Measurements from ENCODE around the gene PTPRD.

The PTPRD gene

DNA sequence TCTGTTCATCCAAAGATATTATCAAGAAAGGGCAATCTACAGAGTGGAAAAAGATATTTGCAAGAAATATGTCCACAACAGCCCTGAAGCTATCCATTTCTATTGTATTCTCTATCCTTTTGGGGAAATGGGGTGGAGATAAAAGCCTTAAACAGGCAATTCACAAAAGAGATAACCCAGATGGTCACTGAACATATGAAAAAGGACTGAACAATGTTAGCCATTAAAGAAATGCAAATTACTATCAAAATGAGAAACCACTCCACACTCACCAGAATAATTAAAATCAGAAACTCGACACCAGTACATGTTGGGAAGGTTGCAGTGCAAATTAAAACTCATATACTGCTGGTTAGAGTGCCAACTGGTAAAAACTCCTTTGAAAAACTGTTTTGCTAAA is 1858.1 kb downstream of the PTPRD start:
- no peak for DNase-seq (ENCODE audit: low read depth in 1 of 2, low spot score in 1 of 2)

DNA sequence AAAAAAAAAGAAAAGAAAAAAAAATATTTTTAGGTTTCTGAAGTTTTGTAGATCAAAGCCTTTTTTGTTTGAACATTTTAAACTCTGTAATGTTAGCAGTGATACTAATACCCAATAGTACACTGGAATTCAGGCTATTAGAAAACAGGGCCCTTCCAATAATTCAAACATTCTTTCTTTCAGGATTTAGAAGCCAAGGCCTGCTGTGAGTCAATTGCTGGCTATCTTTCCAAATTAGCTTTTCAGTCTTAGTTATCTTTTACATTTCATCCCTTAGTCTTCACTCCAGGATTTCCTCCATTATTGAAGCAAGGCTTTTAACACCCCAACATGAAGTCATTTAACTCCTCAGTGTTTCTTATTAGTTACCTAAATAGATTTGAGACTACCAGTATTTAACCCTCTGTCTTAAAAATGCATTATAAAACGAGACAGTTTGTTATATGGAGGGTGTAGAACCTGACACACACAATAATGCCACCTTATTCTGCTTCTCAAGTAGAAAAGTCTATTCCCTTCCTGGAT is 1861.3 kb downstream of the PTPRD start:
- no peak for DNase-seq (ENCODE audit: low read depth in 1 of 2, low spot score in 1 of 2)

DNA sequence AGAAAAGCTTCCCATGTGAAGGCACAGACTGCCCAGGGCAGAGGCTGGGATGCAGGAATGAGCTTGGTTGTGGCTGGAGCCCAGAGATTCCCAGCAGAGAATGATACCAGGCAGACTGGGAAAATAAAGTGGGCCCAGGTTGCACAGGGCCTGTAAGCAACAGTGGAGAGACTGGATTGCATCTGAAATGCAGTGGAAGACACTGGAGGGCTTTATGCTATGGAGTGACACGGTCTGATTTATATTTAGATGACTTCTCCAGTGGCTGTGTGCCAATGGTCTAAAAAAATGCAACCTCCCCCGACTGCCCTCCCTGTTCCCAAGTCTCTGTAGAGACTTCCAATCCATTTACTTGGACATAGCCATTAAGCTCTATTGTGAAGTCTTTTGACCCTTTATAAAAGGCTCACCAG is 1862.2 kb downstream of the PTPRD start:
- no peak for DNase-seq (ENCODE audit: low read depth in 1 of 2, low spot score in 1 of 2)

DNA sequence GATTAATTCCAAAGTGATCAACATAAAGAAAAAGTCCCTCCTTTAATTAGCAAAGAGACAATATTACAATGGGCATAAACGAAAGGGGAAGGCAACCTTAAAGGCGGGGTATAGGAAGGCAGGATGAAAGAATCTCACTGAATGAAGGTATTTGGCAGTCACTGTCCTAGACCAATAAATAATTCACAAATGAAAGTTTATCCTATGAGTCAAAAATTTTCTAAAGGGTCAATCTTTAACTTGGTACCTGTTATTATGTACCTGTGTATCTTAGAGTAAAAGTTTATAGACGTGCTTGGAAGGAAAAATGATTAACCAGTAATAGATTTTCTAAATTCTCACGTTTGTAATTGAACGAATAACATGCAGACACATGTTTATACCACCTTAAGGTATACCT is 1867.5 kb downstream of the PTPRD start:
- DNase-seq (ENCODE audit: low read depth in 1 of 2, low spot score in 1 of 2): no peak

DNA sequence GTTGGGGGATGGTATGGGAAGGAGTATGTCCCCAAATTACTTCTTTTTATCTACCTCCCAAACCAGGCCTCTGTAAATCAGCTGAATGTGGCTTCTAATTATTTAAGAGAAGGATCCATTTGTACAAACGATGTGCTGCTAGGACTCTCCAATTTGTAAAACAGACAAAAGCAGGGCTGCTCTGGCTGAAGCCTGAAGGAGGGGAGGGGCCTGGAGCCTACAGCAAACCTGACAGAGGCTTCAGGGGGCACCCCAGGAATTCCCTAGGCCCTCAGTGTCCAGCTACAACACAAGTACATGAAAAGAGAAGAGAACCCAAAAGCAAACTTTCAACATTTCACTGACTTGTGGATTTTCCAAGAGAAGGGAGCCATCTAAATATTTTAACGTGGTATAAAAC is 1873.9 kb downstream of the PTPRD start:
- no peak for DNase-seq (ENCODE audit: low read depth in 1 of 2, low spot score in 1 of 2)

DNA sequence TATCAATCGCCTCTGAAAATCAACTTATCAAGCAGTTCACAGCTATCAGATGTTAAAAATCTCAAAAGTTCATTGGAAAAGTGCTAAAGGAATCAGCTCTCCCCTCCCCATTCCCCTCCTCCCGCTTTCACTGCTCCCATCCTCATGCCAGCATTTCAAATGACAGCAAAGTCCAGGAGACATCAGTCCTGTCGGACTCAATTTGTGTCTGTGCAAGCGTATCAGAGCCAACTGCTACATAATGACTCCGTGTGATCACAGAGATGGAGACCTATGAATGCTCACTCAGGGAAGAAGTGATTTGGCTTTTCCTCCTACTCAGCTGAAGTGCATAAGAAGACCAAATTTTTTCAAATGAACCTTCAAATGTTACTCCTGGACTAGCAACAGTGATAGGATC is 1876.0 kb downstream of the PTPRD start:
- DNase-seq (ENCODE audit: low read depth in 1 of 2, low spot score in 1 of 2): no peak

DNA sequence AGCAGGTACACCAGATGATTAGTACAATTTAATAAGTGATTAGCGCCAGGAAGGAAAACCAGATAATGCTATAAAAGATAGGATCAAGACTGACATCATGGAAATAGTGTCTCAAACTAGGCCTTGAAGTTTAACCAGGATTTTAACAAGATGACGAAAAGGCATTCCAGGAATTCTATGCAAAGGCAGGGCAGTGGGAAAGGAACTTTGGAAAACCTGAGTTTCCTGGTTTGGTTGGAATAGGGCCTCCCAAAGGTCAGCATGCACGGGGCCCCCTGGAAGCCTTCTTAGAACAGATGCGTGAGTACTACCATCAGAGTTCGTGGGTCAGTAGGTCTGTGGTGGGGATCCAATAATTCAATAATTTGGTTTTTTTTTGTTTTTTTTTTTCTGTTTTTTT is 1878.0 kb downstream of the PTPRD start:
- DNase-seq (ENCODE audit: low read depth in 1 of 2, low spot score in 1 of 2): no peak

DNA sequence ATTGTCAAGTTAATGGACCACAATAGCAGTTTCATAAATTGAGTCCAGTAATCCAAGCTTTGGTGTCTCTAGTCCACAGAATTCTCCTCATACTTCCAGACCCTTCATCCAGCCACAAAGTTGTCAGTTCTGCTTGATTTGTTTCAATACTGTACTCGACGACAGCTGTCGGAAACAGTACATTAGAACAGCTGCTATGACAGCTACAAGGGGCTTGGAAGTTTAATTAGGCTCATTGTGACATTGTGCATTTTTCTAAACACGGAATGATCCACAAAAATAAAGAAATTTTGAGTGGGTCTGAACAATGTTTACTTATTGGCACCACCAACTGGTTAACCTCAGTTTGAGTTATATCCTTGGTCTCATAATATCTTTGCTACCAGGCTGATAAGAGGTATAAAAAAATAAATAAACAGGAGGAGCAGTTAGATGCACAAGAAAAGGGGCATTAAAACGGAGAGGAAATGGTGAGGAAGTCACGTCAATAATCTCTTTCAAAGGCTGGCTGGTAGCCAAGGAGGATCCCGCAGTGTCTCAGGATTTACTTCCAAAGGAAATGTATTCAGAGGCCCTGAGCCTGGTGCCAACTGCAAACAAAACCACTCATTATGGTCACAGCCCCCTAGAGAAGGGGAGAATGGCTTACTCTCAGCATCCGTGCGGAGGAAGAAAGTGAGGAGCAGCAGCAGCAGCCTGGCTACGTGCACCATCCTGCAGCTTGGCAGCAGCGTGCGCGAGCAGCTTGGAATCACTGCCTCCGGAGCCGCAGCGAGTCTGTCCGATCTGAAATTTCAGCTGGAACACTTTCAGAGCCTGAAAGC is 1879.5 kb downstream of the PTPRD start:
- DNase-seq (ENCODE audit: low read depth in 1 of 2, low spot score in 1 of 2): no peak

DNA sequence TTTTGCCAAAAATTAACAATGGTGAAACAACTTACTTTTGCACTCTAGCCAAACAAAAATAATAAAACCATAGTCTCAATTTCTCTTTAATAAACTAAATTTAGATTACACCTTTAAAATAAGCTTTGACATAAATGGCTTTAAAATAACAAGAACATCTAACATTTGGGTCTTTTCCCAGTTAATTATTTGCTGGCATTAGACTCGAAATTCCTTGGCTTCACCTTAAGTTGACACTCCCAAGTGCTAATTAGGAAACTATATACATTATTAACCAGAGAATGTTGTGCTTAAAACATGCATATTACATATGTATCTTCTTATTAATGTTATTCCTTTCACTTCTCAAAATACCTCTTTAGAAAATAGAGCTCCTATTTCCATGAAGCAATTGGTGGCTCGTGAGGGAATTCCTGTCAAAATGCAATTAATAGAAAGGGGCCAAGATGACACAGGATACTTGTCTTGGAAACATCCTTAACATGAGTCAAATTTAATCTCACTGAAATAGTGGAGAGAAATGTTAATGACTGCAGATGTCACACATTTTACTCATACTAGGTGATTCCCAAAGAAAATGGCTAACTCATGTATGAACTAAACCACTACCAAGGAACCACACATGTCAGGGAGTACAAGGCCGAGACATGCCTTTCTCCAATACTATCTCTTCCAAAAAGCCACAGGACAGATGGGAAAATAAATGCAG is 1880.3 kb downstream of the PTPRD start:
- DNase-seq (ENCODE audit: low read depth in 1 of 2, low spot score in 1 of 2): no peak

DNA sequence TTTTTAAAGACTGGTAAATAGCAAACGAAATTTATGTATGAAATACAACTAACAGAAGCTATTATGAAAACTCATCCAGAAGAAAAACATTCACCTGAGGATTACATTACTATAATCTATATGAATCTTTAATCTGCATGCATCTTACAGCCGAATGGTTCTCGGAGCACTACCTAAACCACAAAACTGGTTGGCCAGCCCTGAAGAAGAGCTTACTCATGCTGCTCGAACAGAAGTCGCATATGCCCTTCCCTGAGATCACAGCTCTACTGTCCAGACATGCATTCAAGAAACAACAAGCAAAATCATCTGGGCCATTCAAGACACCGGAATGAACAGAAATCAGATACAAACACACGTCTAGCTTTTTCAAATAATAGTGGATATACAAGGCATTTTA is 1882.2 kb downstream of the PTPRD start:
- no peak for DNase-seq (ENCODE audit: low read depth in 1 of 2, low spot score in 1 of 2)

DNA sequence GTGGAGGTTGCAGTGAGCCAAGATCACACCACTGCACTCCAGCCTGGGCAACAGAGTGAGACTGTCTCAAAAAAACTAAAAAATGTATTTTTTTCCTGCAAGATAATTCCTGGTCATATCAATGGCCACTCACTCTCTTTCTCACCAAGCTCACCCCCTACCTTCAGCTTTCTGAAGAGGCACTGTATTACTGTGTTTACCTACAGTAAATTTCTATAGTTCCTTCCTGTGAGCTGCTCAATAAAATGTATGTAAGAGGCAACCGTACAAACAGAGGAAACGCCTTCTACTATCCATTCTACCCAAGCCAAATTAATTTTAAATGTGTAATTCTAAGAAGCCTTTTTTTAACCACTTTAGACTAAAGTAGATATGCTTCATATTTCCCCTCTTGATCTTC is 1883.9 kb downstream of the PTPRD start:
- DNase-seq (ENCODE audit: low read depth in 1 of 2, low spot score in 1 of 2): no peak

DNA sequence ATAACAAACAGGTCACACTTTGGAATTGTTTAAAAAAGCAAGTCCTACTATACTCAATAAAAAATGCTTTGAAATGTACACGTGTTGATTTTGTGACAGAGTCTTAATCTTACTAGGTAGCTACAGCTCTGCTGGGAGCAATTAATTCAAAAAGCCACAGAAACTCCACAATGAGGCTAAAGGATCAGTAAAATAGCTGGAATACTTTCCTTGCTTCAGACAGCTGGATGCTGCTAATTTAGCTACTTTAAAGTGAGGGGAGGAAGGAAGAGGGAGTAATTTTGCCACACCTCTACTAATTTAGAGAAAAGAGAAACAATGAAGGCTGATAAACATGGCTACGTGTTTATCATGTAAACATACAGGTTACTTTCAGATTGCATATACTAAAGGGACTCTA is 1885.6 kb downstream of the PTPRD start:
- DNase-seq (ENCODE audit: low read depth in 1 of 2, low spot score in 1 of 2): no peak

DNA sequence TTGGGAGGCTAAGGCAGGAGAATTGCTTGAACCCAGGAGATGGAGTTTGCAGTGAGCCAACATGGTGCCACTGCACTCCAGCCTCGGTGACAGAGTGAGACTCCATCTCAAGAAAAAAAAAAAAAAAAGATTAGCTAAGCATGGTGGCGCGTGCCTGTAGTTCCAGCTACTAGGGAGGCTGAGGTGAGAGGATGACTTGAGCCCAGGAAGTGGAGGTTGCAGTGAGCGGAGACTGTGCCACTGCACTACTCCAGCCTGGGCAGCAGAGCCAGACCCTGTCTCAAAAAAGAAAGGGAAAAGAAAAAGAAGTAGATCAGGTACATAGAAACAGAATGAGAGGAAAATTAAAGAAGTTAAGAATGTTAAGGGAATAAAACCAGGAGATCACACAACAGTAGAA is 1886.1 kb downstream of the PTPRD start:
- DNase-seq (ENCODE audit: low read depth in 1 of 2, low spot score in 1 of 2): no peak

DNA sequence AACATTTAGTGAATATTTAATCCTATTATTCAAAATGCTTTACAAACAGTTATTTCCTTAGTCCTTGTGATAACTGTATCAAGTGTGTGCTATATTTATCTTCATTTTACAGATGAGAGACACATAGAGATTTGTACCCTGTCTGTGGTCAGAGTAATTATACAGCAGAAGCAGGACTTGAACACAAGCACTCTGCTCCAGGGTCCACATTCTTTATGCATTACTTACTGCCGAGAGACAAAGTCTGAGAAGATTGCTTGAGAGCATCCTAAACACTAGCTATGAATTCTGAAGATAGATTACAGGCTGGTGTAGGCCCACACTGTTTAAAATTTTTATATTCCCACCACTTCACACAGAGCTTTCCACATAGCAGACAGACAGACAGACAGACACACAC is 1887.2 kb downstream of the PTPRD start:
- no peak for DNase-seq (ENCODE audit: low read depth in 1 of 2, low spot score in 1 of 2)

DNA sequence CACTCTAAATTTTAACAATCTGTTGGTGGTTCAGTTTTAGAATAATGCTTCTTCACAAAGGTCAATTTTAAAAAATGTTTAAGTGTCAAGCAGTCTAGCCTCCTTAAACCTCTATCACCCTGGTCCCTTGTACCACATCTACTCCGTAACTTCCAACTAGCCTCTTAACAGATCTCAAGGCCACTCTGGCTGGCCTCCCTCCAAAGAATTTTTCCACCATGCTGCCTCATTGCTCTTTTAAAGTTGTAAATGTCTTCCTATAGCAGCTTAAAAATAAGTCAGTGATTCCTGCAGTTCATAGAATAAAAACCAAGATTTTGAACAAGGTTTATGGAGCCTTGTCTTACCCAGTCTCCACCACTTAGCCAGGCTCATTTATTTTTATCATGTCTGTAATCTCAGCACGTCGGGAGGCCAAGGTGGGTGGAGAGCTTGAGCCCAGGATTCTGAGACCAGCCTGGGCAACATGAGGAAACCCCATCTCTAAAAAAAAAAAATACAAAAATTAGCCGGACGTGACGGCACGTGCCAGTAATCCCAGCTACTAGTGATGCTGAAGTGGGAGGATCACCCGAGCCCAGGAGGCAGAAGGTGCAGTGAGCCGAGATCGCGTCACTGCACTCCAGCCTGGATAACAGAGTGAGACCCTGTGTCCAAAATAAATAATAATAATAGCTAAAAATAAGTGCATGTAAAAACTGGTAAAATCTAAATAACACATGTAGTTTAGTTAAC is 1888.4 kb downstream of the PTPRD start:
- no peak for DNase-seq (ENCODE audit: low read depth in 1 of 2, low spot score in 1 of 2)

DNA sequence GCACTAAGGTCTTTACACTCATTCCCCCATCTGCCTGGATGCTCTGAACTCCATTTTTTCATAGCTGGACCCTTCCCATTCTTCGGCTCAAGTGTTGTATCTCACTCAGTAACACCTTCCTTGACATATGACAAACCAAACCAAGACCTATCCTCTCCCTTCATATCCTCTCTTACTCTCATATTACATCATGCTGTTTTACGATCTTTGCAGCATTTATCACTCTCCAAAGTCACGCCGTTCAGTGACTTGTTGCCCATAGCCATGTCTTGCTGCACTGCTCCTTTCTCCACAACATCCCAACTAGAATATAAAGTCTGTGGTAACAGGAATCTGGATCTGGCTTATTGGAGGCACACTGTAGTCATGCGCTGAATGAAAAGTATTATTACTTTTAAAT is 1889.6 kb downstream of the PTPRD start:
- no peak for DNase-seq (ENCODE audit: low read depth in 1 of 2, low spot score in 1 of 2)

DNA sequence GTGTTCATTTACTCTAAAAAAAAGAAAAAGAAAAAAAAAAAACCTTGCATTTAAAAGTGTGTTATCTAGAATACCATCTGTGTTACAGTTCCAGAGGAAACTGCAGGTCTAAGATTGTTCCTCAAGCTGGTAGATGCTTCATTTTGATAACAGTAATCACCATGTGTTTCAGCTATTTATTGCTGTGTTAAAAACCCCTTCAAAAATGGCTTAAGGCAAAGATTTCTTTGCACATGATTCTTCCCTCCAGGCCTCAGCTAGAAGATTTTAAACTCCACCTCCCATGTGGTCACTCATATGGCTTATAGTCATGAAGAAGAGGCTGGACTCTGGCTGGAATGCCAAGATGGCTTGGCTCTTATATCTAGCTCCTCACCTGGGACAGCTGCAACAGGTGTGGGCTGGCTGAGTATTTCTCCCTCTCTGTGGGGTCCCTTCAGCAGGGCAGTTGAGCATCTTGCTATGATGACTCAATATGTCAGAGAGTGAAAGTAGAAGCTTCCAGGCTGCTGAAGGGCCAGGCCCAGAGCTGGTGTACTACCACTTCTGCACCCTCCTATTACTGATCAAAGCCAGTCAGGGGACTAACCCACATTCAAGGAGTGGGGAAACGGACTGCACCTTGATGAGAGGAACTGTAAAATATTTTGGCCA is 1892.8 kb downstream of the PTPRD start:
- DNase-seq (ENCODE audit: low read depth in 1 of 2, low spot score in 1 of 2): no peak

DNA sequence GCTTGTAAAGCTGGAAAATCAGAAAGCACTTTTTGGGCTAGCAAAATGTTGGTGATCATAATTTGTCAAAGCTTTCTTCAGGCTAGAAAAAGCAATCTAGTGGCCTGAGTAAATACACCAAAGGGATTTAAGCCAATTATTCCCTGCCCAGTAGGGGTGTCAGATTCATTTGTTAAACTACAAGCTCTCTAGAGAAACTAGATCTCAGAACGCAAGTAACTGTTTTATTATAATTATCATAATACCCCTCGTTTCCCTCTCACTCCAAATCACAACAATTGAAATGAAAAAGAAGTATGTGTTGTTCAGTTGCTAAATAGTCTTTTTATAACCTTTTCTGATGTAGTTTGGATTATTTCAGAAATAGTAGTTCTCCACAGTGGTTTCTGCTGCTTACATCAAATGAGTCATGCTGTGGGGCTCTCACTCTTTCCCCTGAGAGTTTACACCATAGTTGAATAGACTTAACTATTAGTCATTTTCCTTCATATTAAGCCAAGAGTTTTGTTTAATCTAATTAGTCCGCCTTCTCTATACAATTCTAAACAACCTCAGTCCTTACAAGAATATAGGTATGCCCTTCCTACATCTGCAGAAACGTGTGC is 1894.6 kb downstream of the PTPRD start:
- DNase-seq (ENCODE audit: low read depth in 1 of 2, low spot score in 1 of 2): no peak

DNA sequence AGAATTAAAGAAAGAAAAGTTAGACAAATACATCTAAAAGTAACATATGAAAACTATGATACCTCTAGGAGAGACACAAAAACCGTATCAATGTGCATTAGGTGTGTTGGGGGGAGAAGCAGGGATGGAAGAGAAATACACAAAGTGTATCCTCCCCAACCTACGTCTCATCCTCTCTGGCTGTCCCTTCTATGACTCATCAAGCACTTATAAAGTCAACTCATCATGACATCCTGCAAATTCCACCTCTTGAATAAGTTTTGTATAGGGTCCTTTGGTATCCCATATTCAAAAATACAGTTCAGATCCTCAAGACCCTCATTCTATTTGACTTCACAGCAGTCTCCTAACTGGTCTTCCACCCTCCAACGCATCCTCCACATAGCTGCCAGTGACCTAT is 1895.7 kb downstream of the PTPRD start:
- no peak for DNase-seq (ENCODE audit: low read depth in 1 of 2, low spot score in 1 of 2)

DNA sequence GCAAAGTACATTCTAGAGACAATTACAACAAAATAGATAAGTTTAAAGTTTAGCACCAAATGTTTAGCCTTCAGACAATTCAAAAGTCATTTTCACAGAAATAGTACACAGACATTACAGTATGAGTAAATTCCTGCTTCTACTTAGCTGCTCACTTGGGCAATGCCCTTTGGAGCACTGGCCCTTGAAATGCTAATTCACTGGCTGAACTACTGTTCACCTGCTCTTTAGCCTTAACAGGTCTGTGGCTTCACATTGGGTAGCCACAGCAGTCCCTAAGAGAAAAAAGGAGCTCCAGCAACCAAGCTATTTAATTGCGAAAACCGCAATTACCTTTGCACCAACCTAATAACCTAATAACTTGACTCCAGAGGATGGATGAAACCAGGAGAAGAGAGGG is 1897.0 kb downstream of the PTPRD start:
- no peak for DNase-seq (ENCODE audit: low read depth in 1 of 2, low spot score in 1 of 2)

DNA sequence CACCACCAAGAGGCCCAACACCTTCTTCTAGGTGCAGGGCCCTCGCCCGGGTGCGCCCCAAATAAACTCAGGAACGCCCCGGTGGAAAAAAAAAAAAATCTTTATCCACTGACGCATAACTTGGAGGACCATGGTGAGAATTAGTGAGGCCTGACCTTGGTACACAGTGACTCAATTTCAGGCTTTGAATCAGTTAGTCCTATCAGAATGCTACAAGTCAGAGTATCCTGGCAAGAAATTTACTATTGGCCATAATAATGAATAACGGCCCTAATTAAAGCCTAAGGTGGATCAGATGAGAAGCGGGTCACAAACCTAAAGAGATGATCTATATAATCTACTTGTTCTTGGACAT is 1899.0 kb downstream of the PTPRD start:
- no peak for DNase-seq (ENCODE audit: low read depth in 1 of 2, low spot score in 1 of 2)
